ENCODE results near the gene TDRD10. TPM values are rescaled to one million over a fixed set of nuclear protein-coding genes. Genes with fewer than 3 reads are reported as not detected.

TDRD10 gene
- total RNA-seq, 1 experiment from 2014 or later: 0.31 TPM

- no CpG with 5 or more reads among the region's 5 CpGs for WGBS (ENCODE audit: extremely low coverage, insufficient read length, low lambda C conversion rate)
- H3K9me3 Mint-ChIP-seq: no peaks in the 10 kb centered on the region
- peaks cover 40 to 66% (median 61%) of the 10 kb centered on the region in 3 experiments for H3K36me3 Mint-ChIP-seq (ENCODE audit: insufficient read depth in 1 of 3, low read depth in 3 of 3)
Observed at GRCh38 chr1:154550070-154550469, 48.1 kb downstream of the TDRD10 start.

More at GRCh38 chr1:154550070-154550469, 48.1 kb downstream of the TDRD10 start:
- no peak overlapping the region for H2BK20ac ChIP-seq (ENCODE audit: low read depth, low read length, poor library complexity, severe bottlenecking)
- H2AFZ ChIP-seq (ENCODE audit: low read length): no peak overlapping the region
- H3K27ac ChIP-seq (ENCODE audit: insufficient read length, low read depth, low read length): no peak overlapping the region
- no peaks in the 10 kb centered on the region for H3K9me3 ChIP-seq (ENCODE audit: control insufficient read depth, low read depth, low read length)
- Mint-ChIP-seq H3K27ac (no peak overlapping the region), H3K27me3 (ENCODE audit: low read depth) (no peaks in the 10 kb centered on the region), H3K4me3 (no peak overlapping the region), H3K4me1 (peaks cover 2 to 3% of the 10 kb centered on the region in 2 experiments)
- no peak overlapping the region for H3K4ac ChIP-seq (ENCODE audit: low read depth, low read length)
- no peak overlapping the region for H3K4me2 ChIP-seq (ENCODE audit: insufficient read depth, insufficient read length, low read length)
- no peaks in the 10 kb centered on the region for H4K20me1 ChIP-seq (ENCODE audit: control insufficient read depth, insufficient read depth, insufficient read length)
- no peak overlapping the region for H4K91ac ChIP-seq (ENCODE audit: insufficient read length, low read depth, low read length)
- H4K5ac ChIP-seq (ENCODE audit: insufficient read length, low read depth, low read length): no peak overlapping the region
- no peak overlapping the region for H3T11ph ChIP-seq (ENCODE audit: low read length)
- no peak for TF ChIP-seq CTCF (conservative IDR thresholded peaks at IDR 0.05)
- H3K23me2 ChIP-seq (ENCODE audit: insufficient read length, low read depth, low read length, poor library complexity, severe bottlenecking): no peaks in the 10 kb centered on the region
- H3K4me1 ChIP-seq (ENCODE audit: insufficient read depth, low read length): no peaks in the 10 kb centered on the region
- H3K79me1 ChIP-seq (ENCODE audit: insufficient read depth, low read depth, low read length, poor library complexity, severe bottlenecking): no peaks in the 10 kb centered on the region
- no peak overlapping the region for H4K8ac ChIP-seq (replicated peaks; ENCODE audit: insufficient read length, low read depth, low read length)
- H3K23ac ChIP-seq (ENCODE audit: insufficient read length, low read depth, low read length): no peak overlapping the region
- H3K14ac ChIP-seq (ENCODE audit: insufficient read depth, low read length): no peak overlapping the region
- H2BK15ac ChIP-seq (ENCODE audit: low read depth, low read length): no peak overlapping the region
- no peak overlapping the region for H2AK5ac ChIP-seq (ENCODE audit: insufficient read length, low read length)
- no peak overlapping the region for H3K18ac ChIP-seq (ENCODE audit: insufficient read length, low read depth, low read length)
- no peak for DNase-seq
- H2BK5ac ChIP-seq (ENCODE audit: insufficient read length, low read length): no peak overlapping the region
- H3K9ac ChIP-seq (ENCODE audit: extremely low read depth, insufficient read length, low read length): no peak overlapping the region
- no peak overlapping the region for H2BK120ac ChIP-seq (ENCODE audit: low read depth, low read length, poor library complexity, severe bottlenecking)
- H3K27me3 ChIP-seq (ENCODE audit: insufficient read depth, low read length): no peaks in the 10 kb centered on the region
- H2BK12ac ChIP-seq (ENCODE audit: insufficient read length, low read depth, low read length): no peak overlapping the region
- no peak overlapping the region for H3K56ac ChIP-seq (ENCODE audit: insufficient read length, low read depth, low read length)
- H3K79me2 ChIP-seq (ENCODE audit: insufficient read depth, low read length): no peaks in the 10 kb centered on the region
